Umbilical cord (tissue), 2 donors: ENCODE results near the gene ITPR3. TPM values are rescaled to one million over a fixed set of nuclear protein-coding genes. Genes with fewer than 3 reads are reported as not detected.
"Not testable (repeated sequence)": the region's sequence is repeated elsewhere in the genome, so short reads cannot be mapped to it uniquely, and the experiment has no call there.

ENCODE experiments used
- DNase-seq: peaks from one replicate; pipeline ENCODE4 v3.0.0-alpha.2; 2015; ENCODE audit warnings: low spot score
- total RNA-seq: library from RNA; depleted of rRNA; stranded (reverse); fragments of >200 nt; gene quantifications from one replicate; pipeline ENCODE4 v1.2.3, GENCODE V29; 2014; ENCODE audit warnings: low replicate concordance; ENCODE audit not compliant: insufficient read depth

The ITPR3 gene
- total RNA-seq, 1 donor from 2014 or later, result 4.1 TPM

GRCh38 chr6:33591424-33592032, 29.6 kb upstream of the ITPR3 start:
- no peak for DNase-seq

- no peak for DNase-seq
These were observed 28.9 kb upstream of the ITPR3 start for GRCh38 chr6:33592280-33592594.

- DNase-seq, result no peak
These were observed 28.3 kb upstream of the ITPR3 start for GRCh38 chr6:33592595-33593413.

GRCh38 chr6:33593414-33593727, 27.8 kb upstream of the ITPR3 start:
- no peak for DNase-seq

- no peak for DNase-seq
These were observed 25.9 kb upstream of the ITPR3 start for GRCh38 chr6:33595001-33595846.

GRCh38 chr6:33596894-33597293, 24.2 kb upstream of the ITPR3 start:
- not testable (repeated sequence) for DNase-seq

- DNase-seq, result no peak
These were observed 23.4 kb upstream of the ITPR3 start for GRCh38 chr6:33597551-33598322.

- no peak for DNase-seq
These were observed 21.6 kb upstream of the ITPR3 start for GRCh38 chr6:33599413-33599938.

GRCh38 chr6:33600761-33601160, 20.4 kb upstream of the ITPR3 start:
- DNase-seq, result no peak

GRCh38 chr6:33602180-33602579, 18.9 kb upstream of the ITPR3 start:
- no peak for DNase-seq

GRCh38 chr6:33604941-33605854, 15.9 kb upstream of the ITPR3 start:
- no peak for DNase-seq

- no peak for DNase-seq
These were observed 14.5 kb upstream of the ITPR3 start for GRCh38 chr6:33606642-33607041.

GRCh38 chr6:33607126-33607783, 13.9 kb upstream of the ITPR3 start:
- no peak for DNase-seq

- DNase-seq, result no peak
These were observed 13.3 kb upstream of the ITPR3 start for GRCh38 chr6:33607784-33608161.

GRCh38 chr6:33609019-33609418, 12.1 kb upstream of the ITPR3 start:
- DNase-seq, result no peak

GRCh38 chr6:33609528-33609927, 11.6 kb upstream of the ITPR3 start:
- DNase-seq, result peak; percentile 59

GRCh38 chr6:33610067-33610466, 11.1 kb upstream of the ITPR3 start:
- DNase-seq, result no peak

GRCh38 chr6:33610779-33611732, 10.1 kb upstream of the ITPR3 start:
- peak; percentile 61 for DNase-seq
